DND-41 (cell line): ENCODE results near the gene DENND1A.
A peak's percentile ranks its signal among the peaks of the same experiment; 100 is the strongest.

Experiments
- CTCF ChIP-seq: IDR thresholded peaks from 2 replicates; pipeline ENCODE4 v1.5.1; 2012; ENCODE audit warnings: borderline replicate concordance, low read length, moderate library complexity, mild to moderate bottlenecking; ENCODE audit not compliant: poor library complexity, severe bottlenecking; ENCODE audit errors: extremely low read depth
- EZH2 ChIP-seq: IDR thresholded peaks from 3 replicates; pipeline ENCODE4 v1.6.1; 2012; ENCODE audit warnings: borderline replicate concordance, low read depth, mild to moderate bottlenecking, moderate library complexity, low read length, inconsistent platforms; ENCODE audit not compliant: severe bottlenecking

GRCh38 chr9:123349691-123350480, 580.0 kb downstream of the DENND1A start:
- TF ChIP-seq CTCF (peak; percentile 94), EZH2 (no peak)
